Activated CD4-positive, alpha-beta T cell treated with anti-CD3 and anti-CD28 coated beads, Interleukin-2, amount 10 ng/mL, durations not matched to agents 7 days and 5 days (primary cell): ENCODE measurements around the gene KCNT1. TPM values are rescaled to one million over a fixed set of nuclear protein-coding genes. Genes with fewer than 3 reads are reported as not detected.

Source experiments
- CTCF ChIA-PET: fragments of 350-600 bp; sonication (Branson Sonifier 250); formaldehyde crosslinking; loops from one replicate; lab custom pipeline; 2021; ENCODE audit warnings: antibody characterized with exemption; lab: Charles Lee
- POLR2A ChIA-PET: fragments of 350-600 bp; sonication (Branson Sonifier 250); formaldehyde crosslinking; loops from one replicate; lab custom pipeline; 2021; ENCODE audit warnings: antibody characterized with exemption; lab: Charles Lee
- DNase-seq: peaks from one replicate; pipeline ENCODE4 v3.0.0-alpha.2; 2020
- H3K27ac Mint-ChIP-seq: one replicate; pipeline ENCODE4 v1.8.0; 2021; ENCODE audit warnings: mild to moderate bottlenecking, moderate library complexity, mixed read lengths
- H3K27me3 Mint-ChIP-seq: one replicate; pipeline ENCODE4 v1.8.0; 2021; ENCODE audit warnings: mixed read lengths
- H3K36me3 Mint-ChIP-seq: one replicate; pipeline ENCODE4 v1.8.0; 2021; ENCODE audit warnings: low read depth, mixed read lengths
- H3K4me1 Mint-ChIP-seq: one replicate; pipeline ENCODE4 v1.8.0; 2021; ENCODE audit warnings: mixed read lengths
- H3K4me3 Mint-ChIP-seq: one replicate; pipeline ENCODE4 v1.8.0; 2021; ENCODE audit warnings: mild to moderate bottlenecking, moderate library complexity, mixed read lengths
- H3K9me3 Mint-ChIP-seq: one replicate; pipeline ENCODE4 v1.8.0; 2021; ENCODE audit warnings: mixed read lengths
- total RNA-seq, 2 experiments: library from RNA; stranded (reverse); gene quantifications; one replicate each; pipeline ENCODE4 v1.2.3, GENCODE V29; 2021

KCNT1 gene
- total RNA-seq, 2 experiments from 2014 or later, result 0.08 TPM; not detected in 1

- H3K9me3 Mint-ChIP-seq, result no peaks in the 10 kb centered on the region
- H3K36me3 Mint-ChIP-seq, result no peaks in the 10 kb centered on the region
- H3K27me3 Mint-ChIP-seq, result no peaks in the 10 kb centered on the region
- no peak overlapping the region for H3K4me3 Mint-ChIP-seq
- no peak for DNase-seq
- ChIA-PET CTCF (no interaction called here), POLR2A (no interaction called here)
- H3K4me1 Mint-ChIP-seq, result no peaks in the 10 kb centered on the region
- no peak overlapping the region for H3K27ac Mint-ChIP-seq
These were observed 71.7 kb downstream of the KCNT1 start for GRCh38 chr9:135773530-135774238.

GRCh38 chr9:135774239-135774747, 72.3 kb downstream of the KCNT1 start:
- Mint-ChIP-seq H3K4me3 (no peak overlapping the region), H3K36me3 (no peaks in the 10 kb centered on the region), H3K27ac (no peak overlapping the region), H3K4me1 (no peaks in the 10 kb centered on the region), H3K27me3 (no peaks in the 10 kb centered on the region), H3K9me3 (no peaks in the 10 kb centered on the region)
- no peak for DNase-seq
- ChIA-PET CTCF (no interaction called here), POLR2A (no interaction called here)

GRCh38 chr9:135774794-135775525, 73.0 kb downstream of the KCNT1 start:
- Mint-ChIP-seq H3K36me3 (no peaks in the 10 kb centered on the region), H3K27ac (no peak overlapping the region), H3K4me3 (no peak overlapping the region), H3K27me3 (no peaks in the 10 kb centered on the region), H3K9me3 (no peaks in the 10 kb centered on the region), H3K4me1 (no peaks in the 10 kb centered on the region)
- ChIA-PET POLR2A (no interaction called here), CTCF (no interaction called here)
- no peak for DNase-seq

GRCh38 chr9:135775911-135776310, 73.9 kb downstream of the KCNT1 start:
- no peaks in the 10 kb centered on the region for H3K9me3 Mint-ChIP-seq
- no peaks in the 10 kb centered on the region for H3K36me3 Mint-ChIP-seq
- no peak for DNase-seq
- ChIA-PET POLR2A (no interaction called here), CTCF (no interaction called here)
- no peaks in the 10 kb centered on the region for H3K4me1 Mint-ChIP-seq
- no peak overlapping the region for H3K27ac Mint-ChIP-seq
- H3K4me3 Mint-ChIP-seq, result no peak overlapping the region
- no peaks in the 10 kb centered on the region for H3K27me3 Mint-ChIP-seq

- Mint-ChIP-seq H3K27ac (no peak overlapping the region), H3K4me1 (no peaks in the 10 kb centered on the region), H3K36me3 (no peaks in the 10 kb centered on the region), H3K27me3 (no peaks in the 10 kb centered on the region), H3K9me3 (no peaks in the 10 kb centered on the region), H3K4me3 (no peak overlapping the region)
- POLR2A ChIA-PET, result interaction anchor here (0.7 kb wide), 1 partner anchor 38 kb away, joined by 4 read pairs; no protein-coding TSS in a partner anchor
- CTCF ChIA-PET, result no interaction called here
- no peak for DNase-seq
These were observed 75.1 kb downstream of the KCNT1 start for GRCh38 chr9:135776893-135777622.

- DNase-seq, result no peak
- Mint-ChIP-seq H3K27ac (no peak overlapping the region), H3K9me3 (no peaks in the 10 kb centered on the region), H3K4me1 (no peaks in the 10 kb centered on the region), H3K4me3 (no peak overlapping the region), H3K27me3 (no peaks in the 10 kb centered on the region), H3K36me3 (no peaks in the 10 kb centered on the region)
- ChIA-PET CTCF (no interaction called here), POLR2A (no interaction called here)
These were observed 75.7 kb downstream of the KCNT1 start for GRCh38 chr9:135777623-135778177.

- DNase-seq, result no peak
- no peaks in the 10 kb centered on the region for H3K4me1 Mint-ChIP-seq
- ChIA-PET CTCF (no interaction called here), POLR2A (no interaction called here)
- H3K9me3 Mint-ChIP-seq, result no peaks in the 10 kb centered on the region
- H3K4me3 Mint-ChIP-seq, result no peak overlapping the region
- no peaks in the 10 kb centered on the region for H3K27me3 Mint-ChIP-seq
- H3K36me3 Mint-ChIP-seq, result no peaks in the 10 kb centered on the region
- H3K27ac Mint-ChIP-seq, result no peak overlapping the region
These were observed 76.4 kb downstream of the KCNT1 start for GRCh38 chr9:135778421-135778820.

- ChIA-PET POLR2A (no interaction called here), CTCF (no interaction called here)
- Mint-ChIP-seq H3K27ac (no peak overlapping the region), H3K4me3 (no peak overlapping the region), H3K27me3 (no peaks in the 10 kb centered on the region), H3K36me3 (no peaks in the 10 kb centered on the region), H3K4me1 (no peaks in the 10 kb centered on the region), H3K9me3 (no peaks in the 10 kb centered on the region)
- no peak for DNase-seq
These were observed 77.6 kb downstream of the KCNT1 start for GRCh38 chr9:135779571-135779970.

- no peaks in the 10 kb centered on the region for H3K27me3 Mint-ChIP-seq
- POLR2A ChIA-PET, result no interaction called here
- H3K36me3 Mint-ChIP-seq, result no peaks in the 10 kb centered on the region
- no peaks in the 10 kb centered on the region for H3K9me3 Mint-ChIP-seq
- no peak overlapping the region for H3K27ac Mint-ChIP-seq
- no peak for DNase-seq
- no peaks in the 10 kb centered on the region for H3K4me1 Mint-ChIP-seq
- H3K4me3 Mint-ChIP-seq, result no peak overlapping the region
- CTCF ChIA-PET, result no interaction called here
These were observed 78.1 kb downstream of the KCNT1 start for GRCh38 chr9:135780086-135780485.

GRCh38 chr9:135780626-135781025, 78.6 kb downstream of the KCNT1 start:
- Mint-ChIP-seq H3K9me3 (no peaks in the 10 kb centered on the region), H3K36me3 (no peaks in the 10 kb centered on the region), H3K27me3 (no peaks in the 10 kb centered on the region), H3K27ac (no peak overlapping the region), H3K4me1 (no peaks in the 10 kb centered on the region), H3K4me3 (no peak overlapping the region)
- CTCF ChIA-PET, result no interaction called here
- POLR2A ChIA-PET, result no interaction called here
- no peak for DNase-seq

- Mint-ChIP-seq H3K4me1 (no peaks in the 10 kb centered on the region), H3K36me3 (no peaks in the 10 kb centered on the region), H3K27ac (no peak overlapping the region), H3K27me3 (no peaks in the 10 kb centered on the region), H3K9me3 (no peaks in the 10 kb centered on the region), H3K4me3 (no peak overlapping the region)
- ChIA-PET POLR2A (no interaction called here), CTCF (no interaction called here)
- DNase-seq, result no peak
These were observed 81.0 kb downstream of the KCNT1 start for GRCh38 chr9:135782946-135783345.

GRCh38 chr9:135783540-135784245, 81.7 kb downstream of the KCNT1 start:
- no peak overlapping the region for H3K4me3 Mint-ChIP-seq
- H3K4me1 Mint-ChIP-seq, result no peaks in the 10 kb centered on the region
- no peaks in the 10 kb centered on the region for H3K9me3 Mint-ChIP-seq
- DNase-seq, result no peak
- H3K36me3 Mint-ChIP-seq, result no peaks in the 10 kb centered on the region
- POLR2A ChIA-PET, result no interaction called here
- H3K27ac Mint-ChIP-seq, result no peak overlapping the region
- no peaks in the 10 kb centered on the region for H3K27me3 Mint-ChIP-seq
- CTCF ChIA-PET, result no interaction called here
